SKM-1 (cell line): Measurements from ENCODE around the gene TBXA2R.
A peak's percentile ranks its signal among the peaks of the same experiment; 100 is the strongest.
"Not testable (repeated sequence)": the region's sequence is repeated elsewhere in the genome, so short reads cannot be mapped to it uniquely, and the experiment has no call there.

Experiments used
- DNase-seq: peaks from one replicate; lab custom pipeline; 2025; ENCODE audit not compliant: unreplicated experiment; lab: John Stamatoyannopoulos, UW

The TBXA2R gene

DNA sequence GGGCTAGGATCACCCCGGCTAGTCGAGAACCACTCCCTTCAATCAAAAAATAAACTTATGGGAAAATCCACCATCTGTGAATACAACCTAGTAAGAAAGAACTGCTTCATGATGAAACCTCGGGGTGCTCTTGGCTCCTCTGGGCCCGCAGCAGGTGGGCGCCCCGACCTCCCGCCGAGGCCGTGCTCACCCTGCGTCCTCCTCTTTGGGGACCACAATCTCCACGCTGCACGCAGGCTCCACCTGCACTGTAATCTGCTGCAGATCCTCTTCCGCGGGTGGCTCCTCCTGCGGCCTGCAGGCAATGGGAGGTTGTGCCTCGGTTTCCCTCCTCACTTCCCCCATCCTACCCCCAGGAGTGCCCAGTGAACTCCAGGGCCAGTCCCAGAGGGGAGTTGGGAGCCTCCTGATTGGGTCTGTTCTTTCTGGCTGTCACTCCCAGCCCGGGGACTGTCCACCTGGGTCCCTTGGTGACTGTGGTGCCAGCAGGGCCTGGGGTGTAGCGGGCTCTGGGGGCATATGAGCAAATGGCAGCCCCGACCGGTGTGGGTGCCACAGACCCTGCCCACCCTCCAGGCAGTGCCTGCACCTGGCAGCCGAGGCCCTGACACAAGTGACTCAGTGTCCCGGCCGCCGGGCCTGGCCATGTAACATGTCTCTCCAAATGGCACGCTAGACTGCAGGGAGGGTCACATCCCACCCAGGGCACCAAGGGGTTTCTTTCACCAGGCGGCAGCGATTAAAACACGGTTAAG is 35.0 kb upstream of the TBXA2R start:
- DNase-seq: no peak

DNA sequence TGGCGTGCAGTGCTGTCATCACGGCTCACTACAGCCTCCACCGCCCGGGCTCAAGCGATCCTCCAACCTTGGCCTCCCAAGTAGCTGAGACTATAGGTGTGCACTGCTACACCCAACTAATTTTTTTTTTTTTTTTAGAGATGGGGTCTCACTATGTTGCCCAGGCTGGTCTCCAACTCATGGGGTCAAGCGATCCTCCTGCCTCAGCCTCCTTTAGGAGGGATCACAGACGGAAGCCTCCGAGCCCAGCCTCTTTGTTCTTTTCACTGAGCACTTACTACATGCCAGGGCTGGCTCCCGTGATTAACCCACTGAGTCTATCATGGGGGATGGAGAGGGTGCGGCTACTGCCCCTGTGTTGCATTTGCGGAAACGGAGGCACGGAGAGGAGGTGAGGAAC is 32.8 kb upstream of the TBXA2R start:
- no peak for DNase-seq

DNA sequence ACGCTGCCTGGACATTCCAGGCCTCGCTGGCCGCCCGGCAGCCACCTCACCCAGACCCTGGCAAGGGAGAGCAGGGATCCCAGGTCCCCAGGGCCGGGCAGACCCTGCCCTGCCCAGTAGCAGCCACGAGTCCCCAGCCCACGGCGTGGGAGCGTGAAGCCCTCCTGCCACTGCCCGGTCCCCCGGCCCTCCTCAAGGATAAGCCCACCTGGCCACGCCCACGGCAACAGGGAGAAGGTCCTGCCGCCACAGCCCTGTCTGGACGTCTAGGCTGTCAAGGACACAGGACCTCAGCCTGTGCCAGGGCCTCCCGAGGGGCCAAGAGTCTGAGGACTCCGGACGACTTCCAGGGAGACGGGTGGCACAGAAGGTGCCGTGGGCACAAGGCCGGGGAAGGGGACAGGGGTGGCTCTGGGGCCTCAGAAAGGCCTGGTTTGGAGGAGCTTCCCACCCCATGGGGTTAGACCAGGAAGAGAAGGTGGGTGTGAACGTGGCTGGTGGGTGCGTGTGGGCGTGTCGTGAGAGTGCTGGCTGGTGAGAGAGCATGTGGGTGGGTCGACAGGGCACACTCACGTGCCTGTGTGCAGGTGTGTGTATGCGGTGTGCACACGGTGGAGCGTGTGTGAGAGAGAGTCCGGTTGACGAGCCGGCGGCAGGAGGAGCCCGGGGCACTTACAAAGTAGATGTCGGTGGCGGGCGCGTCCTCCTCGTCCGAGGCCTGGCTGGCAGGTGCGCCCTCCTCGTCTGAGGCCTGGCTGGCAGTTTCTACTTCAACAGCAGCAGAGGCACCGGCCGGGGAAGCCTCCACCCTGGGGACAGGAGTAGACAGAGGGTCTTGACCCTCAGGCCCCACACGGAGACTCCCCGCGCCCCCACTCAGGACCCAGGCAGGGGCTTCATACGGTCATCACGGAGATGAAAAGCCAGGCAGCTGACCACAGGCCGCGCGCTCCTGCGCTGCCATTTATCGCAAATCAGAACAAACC is 31.8 kb upstream of the TBXA2R start:
- DNase-seq: no peak

DNA sequence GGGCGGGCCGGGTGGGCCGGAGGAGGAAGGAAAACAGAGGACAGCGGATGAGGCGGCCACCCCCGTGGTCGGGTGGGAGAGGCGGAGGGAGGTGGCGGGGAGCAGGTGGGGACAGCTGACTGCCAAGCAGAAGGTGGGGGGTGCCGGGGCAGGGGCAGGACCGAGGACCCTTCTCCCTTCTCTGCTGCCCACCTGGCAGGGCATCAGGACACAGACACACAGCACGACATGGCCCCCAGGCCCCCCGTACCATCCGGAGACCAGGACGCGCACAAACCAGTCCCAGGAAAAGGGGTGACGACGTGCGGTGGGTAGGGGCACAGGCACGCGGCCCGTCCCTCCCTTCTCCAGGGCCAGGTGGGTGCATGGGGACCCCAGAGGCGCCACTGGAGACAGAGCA is 30.9 kb upstream of the TBXA2R start:
- DNase-seq: no peak

DNA sequence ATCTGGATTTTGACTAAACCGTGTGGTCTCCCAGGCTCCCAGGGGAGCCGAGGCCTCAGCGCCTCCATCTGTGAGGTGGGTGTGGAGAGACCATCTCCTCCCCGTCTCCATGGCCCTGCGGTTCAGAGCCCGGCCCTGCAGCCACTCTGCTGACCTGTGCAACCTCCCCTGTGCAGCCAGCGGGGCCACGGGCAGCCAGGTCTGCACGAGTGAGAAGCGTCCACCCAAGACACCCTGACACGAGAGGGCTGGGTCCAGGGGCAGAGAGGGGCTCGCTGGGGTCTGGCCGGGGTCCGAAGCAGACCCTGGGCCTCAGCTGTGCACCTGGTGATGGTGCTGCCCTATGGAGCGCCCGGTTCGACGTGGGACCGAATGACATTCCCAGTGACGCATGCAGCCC is 30.3 kb upstream of the TBXA2R start:
- DNase-seq: no peak

DNA sequence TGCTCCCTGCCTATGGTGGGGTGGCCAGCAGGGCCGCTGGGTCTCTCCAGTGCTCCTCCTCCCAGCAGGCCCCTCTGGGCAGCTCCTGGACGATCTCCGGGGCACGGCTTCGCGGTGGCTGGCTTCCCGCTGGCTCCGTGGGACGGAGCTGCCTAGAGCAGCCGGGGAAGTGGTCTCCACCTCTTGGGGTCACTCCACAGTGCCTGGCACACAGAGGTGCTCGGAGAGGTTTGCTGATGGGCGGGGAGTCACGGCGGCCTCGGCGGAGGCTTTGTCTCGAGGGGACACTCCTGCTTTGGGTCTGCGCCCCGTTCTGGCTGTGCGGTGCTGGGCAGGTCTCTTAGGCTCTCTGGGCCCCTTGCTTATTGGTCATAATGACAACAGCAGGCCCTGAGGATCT is 29.8 kb upstream of the TBXA2R start:
- no peak for DNase-seq

DNA sequence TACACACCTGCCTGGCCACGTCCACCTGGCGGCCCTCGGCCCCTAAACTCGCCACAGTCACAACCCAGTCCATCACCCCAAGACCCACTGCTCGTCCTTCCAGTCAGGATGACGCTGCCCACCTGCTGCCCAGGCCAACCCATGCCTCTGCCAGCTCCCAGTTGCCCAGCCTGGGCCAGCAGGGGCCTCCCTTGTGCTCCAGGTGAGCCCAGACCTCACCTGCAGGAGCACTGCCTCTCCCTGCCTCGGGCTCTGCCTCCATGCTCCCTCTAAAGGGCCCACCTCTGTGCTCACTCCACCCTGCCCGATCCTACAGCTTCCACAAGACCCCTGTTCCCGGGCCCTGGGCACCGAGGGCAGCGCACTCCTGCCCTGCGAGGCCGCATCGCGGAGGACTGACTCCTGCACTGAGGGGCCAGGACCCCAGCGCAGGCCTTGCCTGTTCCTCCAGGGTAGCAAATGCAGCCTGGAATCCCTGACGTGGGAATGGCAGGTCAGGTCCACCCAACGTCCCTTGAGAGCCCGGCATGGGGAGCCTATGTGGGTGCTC is 27.9 kb upstream of the TBXA2R start:
- DNase-seq: no peak

DNA sequence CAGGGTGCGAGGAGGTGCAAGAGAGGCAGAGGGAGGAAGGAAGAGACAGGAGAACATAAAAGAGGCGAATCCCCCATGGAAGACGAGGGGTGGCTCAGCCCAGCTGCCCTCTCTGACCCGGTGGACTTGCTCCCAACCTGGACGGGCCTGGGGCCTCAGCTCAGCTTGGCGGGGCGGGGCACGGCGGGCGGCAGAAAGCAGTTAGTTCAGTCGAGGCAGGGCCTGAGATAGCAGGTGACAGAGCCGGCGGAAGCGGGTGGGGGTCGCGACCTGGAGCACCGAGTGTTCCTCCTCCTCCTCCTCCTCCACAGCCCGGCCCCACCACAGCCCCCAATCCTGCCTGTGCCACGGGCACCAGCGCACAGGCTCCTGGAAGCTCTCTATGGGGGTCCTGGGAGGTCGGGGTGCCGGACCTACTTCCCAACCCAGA is 26.9 kb upstream of the TBXA2R start:
- DNase-seq: no peak

DNA sequence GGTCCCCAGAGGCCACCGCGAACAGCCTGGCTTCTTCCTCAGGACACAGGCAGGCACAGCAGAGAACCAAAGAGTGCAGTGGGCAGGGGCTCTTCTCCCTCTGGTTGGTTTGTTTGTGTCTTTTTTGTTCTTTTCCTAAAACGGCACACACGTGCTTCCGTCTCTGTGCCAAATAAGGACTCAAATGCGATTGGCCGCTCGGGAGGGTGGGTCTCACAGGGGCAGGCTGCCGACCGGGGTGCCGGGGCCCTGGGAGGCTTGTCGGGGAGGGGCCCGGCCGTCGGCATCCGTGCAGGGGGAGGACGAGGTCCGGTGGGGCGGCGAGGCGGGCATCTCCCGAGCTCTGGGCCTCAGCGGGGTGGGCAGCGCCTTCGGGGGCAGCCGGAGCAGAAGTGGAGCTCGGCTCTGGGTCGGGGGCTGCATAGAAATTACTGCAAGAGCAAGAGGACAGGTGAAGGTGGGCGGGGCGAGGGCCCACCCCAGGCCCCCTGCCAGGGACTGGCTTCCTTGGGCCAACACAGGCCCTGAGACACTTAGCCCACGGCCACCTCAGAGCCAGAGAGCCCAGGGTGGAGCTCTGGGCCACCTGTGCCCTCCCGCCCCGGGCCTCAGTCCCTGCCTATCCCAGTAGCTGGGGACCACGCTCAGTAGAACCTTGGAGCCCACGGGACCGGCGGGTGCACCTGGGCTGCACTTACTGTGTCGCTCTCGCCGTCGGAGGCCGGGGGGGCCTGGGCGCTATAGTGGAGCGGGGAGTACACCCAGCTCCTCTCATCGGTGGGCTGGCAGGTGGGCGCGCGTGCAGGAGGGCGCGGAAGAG is 26.3 kb upstream of the TBXA2R start:
- no peak for DNase-seq

DNA sequence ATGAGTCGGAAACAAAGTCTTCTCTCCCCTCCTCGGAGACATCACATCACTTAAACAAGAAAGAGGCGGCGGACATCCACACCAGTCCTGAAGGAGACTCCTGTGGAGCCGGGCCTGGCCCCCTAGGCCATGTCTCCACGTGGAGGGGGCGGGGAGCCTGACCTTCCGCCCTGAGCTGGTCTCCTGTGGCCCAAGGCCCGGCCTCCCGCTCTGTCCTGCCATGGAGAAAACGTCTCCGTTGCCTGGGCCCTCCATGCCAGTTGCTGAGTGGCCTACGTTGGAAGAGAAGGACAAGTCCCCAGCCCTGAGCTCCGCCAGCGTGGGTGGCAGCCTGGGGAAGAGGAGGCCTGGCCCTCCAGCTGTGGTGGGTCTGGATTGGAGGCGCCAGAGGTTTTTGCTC is 25.4 kb upstream of the TBXA2R start:
- DNase-seq: no peak

DNA sequence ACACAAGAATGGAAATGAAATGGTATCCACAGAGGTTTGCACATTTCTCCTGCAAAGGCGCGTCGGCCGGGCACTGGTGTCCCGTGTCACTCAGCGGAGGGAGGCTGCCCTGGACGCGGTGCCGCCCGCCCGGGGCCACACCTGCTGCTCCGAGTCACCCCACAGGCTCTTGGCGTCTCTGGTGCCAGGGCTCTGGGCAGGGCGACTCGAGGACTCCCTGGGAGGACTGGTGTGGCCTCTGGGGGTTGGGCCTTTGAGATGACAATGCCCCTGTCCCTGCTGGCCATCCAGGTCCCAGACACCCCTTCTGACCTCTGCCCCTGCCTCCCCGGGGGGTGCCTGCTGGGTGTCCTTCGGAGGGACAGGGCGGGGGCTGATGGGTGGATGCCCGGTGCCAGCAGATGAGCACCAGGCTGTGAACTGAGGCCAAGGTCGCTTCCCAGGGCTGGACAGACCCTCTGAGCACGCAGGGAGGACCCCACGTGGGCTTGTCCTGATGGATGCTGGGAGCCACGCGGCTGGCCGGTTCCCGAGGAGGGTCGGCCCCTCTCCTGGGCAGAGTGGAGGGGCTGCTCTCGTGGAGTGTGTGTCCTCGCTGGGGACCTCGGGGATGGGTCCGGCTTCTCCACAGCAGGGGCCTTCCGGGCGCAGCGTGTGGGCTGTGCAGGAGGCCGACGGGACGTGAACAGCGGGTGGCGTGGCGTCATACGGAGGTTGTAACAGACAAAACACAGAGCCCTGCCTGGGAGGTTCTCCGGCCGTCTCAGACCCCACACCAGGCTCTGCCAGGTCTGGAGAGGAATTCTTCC is 24.6 kb upstream of the TBXA2R start:
- DNase-seq: no peak

DNA sequence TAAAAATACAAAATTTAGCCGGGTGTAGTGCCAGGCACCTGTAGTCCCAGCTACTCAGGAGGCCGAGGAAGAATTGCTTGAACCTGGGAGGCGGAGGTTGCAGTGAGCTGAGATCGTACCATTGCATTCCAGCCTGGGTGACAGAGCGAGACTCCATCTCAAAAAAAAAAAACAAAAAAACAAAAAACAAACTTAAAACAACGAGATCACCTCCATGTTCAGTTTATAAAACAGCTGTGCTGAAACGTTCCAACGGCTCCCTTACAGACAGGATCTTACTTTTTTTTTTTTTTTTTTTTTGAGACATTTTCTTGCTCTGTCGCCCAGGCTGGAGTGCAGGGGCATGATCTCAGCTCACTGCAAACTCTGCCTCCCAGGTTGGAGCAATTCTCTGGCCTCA is 22.1 kb upstream of the TBXA2R start:
- DNase-seq: not testable (repeated sequence)

DNA sequence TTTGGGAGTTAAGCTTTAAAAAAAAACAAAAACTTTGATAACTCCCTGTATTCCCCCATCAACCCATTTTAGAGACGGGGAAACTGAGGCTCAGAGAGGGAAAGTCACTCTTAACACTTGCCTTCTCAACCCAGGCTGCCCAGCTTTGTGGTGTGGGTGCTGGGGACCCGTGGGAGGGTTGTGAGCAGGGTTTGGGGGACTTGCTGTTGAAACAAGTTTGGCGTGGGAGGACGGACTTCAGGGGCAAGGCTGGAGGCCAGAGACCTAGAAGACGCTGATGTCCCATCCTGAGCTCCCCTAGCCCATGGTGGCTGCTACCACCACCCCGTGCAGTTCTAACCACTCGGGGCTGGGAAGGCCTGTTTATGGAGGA is 20.7 kb upstream of the TBXA2R start:
- no peak for DNase-seq

DNA sequence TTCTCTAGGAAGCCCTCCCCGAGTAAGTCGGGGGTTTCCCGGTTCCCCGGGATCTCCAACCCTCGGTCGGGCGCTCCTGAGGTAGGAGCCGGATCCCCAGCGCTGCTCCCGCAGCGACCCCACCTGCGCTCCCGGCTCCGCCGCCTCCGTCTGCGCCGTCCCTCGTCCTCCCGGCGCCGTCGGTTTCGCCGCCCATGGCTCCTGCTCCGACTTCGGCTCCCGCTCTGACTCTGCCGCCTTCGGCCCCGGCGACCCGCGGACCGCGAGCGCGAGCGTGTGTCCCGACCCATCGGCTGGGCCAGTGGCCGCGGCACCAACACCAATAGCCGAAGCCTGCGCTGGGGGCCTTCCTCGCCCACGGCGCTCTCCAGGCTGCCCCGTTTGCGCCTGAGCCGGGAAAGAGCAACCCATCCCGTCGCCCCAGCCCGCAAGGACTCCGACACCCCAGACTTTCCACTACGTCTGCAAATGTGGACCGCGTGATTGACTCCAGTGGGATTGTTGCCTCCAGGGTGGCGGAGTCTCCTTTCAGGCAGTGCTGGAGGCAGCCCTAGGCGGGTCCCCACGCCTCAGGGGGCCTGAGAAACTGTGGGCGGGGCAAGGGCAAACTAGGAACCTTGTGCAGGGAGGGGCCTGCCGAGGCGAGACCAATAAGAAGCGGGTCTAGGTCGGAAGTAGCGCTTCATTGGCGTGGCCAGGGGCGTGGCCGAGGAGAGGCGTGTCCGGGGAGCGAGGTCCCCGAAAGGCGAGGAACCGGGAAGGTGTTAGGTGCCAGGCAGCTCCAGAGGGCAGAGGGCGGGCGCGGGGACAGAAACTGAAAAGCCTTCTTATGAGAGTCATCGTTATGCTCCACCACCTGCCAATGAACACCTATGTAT is 20.0 kb upstream of the TBXA2R start, which contains the start of gene CACTIN:
Gene CACTIN (minus strand): TSS at position 318 of the 878 bp plus-strand sequence. CDS start 28 bp downstream, at position 290.
- peak; percentile 95 for DNase-seq

DNA sequence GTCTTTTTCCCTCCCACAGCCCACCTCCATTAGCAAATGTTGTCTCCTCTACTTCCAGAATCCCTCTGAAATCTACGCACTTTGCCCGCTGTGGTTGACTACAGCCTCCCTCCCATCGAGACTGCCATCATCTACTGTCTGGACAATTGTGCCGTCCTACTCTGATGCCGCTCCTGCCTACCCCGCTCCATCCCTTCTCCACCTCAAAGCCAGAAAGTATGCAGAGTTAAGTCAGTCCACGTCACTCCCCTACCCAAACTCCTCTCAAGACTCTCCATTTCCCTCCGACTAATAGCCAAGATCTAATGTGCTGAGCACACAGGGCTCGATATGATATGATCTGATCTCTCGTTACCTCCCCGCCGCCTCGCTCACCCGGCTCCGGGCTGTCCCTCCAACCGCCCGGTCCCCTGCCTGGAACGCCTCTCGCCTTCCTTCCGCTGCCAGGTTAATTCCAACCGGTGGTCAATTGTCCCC is 19.4 kb upstream of the TBXA2R start:
- no peak for DNase-seq

DNA sequence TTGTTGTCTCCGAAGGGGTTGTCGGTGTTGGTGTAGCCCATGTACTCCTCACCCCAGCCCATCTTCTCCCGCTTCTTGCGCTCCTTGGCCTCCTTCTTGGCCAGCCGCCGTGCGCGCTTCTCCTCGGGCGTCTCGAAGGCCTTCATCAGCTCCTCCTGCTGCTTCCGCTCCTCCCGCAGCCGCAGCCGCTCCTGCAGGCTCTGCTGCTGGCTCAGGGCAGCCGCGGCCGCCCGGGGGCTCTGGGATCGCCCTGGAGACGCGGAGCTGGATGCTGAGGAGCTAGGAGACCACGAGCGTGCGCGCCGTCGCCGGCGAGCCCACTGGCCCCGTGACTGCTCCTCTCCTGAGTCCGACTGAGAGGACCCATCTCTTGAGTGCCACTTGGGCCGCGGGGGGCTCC is 17.0 kb upstream of the TBXA2R start:
- DNase-seq: no peak

DNA sequence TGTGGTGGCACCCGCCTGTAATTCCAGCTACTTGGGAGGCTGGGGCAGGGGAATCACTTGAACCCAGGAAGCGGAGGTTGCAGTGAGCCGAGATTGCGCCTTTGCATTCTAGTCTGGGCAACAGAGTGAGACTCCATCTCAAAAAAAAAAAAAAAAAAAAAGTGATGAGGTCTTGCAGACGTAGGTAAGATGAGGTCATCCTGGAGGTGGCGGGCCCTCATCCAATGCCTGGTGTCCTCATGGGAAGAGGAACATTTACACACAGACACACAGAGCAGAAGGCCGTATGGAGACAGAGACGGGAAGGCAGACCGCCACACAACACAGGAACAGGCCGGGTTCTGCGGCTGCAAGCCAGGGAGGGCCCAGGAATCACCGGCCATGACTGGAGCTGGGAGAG is 15.5 kb upstream of the TBXA2R start:
- no peak for DNase-seq

DNA sequence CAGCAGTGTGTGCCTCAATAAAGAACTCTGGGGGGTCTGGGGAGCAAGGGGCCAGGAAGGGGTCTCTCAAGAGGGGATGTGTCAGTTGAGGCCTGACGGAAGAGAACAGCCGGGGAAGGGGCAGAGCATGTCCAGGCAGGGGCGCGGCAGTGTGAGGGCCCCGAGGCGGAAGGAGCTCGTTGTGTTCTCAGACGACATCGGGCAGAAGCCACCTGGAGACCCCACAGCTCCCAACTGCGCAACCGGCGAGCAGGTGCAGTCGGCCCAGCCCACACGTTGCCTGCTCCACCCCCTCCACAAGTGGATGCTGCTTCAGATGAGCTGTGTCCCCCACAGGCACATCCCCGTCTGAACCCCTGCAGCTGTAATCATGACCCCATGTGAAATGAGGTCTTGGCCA is 15.0 kb upstream of the TBXA2R start:
- DNase-seq: no peak
